GM20000 (cell line): ENCODE results near the gene POU6F2.

Experiments
- DNase-seq: peaks from one replicate; pipeline ENCODE4 v3.0.0; 2012; ENCODE audit warnings: low spot score
- TF ChIP-seq, protein P1 (sequence below): IDR thresholded peaks from 2 replicates; pipeline ENCODE4 v1.5.1; 2012; ENCODE audit warnings: mild to moderate bottlenecking, control low read depth; ENCODE audit errors: extremely low read depth, missing control alignments

POU6F2 gene

DNA sequence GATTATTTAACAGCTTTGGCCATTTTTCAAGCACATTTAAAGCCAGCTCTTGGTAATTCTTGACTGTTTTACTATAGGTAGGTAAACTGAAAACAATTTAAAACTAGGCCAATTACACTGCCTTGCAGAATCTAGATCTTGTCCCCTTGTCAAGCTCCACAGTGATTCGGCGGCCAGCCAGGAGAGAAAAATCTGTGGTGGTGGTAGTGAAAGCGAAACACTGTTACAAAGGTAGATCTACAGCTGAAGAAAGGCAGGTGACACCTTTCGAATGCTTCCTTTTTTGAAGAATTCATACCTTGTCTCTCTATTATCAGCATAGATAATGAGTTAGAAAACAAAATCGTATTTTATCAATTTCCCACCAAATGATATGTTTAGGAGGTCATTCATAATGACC lies 218.3 kb downstream of the POU6F2 start:
- DNase-seq = no peak

DNA sequence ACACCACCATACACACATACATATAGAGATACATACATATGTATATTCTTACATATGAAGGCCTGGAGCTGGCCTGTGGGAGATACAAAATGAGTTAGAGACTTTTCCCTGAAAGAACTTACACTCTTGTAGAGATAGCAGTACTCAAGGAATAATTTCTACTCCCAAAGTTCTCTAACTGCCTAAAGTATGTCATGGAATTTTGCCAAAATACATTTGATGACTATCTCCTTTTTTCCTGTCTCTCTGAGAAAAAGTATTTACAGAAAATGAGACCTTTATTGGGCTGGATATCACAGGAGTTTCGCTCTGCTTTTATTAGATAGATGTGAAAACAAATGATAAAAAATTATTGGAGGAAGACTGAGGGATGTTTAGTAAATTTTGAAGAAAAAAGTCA lies 220.1 kb downstream of the POU6F2 start:
- DNase-seq = no peak
- TF ChIP-seq, protein P1, sequence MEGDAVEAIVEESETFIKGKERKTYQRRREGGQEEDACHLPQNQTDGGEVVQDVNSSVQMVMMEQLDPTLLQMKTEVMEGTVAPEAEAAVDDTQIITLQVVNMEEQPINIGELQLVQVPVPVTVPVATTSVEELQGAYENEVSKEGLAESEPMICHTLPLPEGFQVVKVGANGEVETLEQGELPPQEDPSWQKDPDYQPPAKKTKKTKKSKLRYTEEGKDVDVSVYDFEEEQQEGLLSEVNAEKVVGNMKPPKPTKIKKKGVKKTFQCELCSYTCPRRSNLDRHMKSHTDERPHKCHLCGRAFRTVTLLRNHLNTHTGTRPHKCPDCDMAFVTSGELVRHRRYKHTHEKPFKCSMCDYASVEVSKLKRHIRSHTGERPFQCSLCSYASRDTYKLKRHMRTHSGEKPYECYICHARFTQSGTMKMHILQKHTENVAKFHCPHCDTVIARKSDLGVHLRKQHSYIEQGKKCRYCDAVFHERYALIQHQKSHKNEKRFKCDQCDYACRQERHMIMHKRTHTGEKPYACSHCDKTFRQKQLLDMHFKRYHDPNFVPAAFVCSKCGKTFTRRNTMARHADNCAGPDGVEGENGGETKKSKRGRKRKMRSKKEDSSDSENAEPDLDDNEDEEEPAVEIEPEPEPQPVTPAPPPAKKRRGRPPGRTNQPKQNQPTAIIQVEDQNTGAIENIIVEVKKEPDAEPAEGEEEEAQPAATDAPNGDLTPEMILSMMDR = no peak

More for the DNA sequence above, 218.3 kb downstream of the POU6F2 start:
- TF ChIP-seq, protein P1 = no peak

DNA sequence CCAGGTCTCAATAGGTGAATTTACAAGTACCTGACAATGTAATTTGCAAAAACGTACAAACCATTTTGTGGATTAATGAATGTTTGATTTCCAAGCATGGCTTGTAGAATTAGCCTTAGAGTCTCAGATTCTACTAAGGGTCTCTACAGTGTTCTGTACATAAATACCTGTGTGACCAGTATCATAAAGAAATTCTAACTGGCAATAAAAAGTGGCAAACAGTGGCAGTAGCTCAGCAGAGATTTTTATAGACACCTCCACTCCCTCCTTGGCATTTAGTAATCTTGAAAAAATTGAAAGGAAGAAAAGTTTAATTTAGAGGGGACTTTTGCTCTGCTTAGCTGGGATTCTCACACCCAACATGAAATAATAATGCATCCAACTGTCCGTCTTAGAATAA lies 220.8 kb downstream of the POU6F2 start:
- DNase-seq = no peak
- TF ChIP-seq, protein P1 = no peak

DNA sequence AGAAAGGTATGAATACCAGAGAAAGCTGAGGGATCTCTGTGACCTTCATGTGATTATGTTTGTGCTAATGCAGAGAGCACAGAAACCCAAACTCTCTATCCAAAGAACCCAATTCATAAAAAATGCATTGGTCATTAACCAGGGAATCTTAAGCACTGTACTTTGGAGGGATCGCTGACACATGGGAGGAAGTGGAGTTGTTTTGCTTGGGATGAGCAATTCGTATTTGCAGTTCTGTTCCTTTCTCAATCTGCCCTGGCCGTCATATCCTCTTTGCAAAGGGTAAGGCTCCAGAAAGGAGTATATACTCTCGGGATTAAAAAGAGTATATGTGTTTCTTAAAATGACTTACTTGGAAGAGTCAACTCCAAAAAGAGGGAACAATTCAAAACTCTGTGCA lies 221.3 kb downstream of the POU6F2 start:
- no peak for DNase-seq
- TF ChIP-seq, protein P1 = no peak

DNA sequence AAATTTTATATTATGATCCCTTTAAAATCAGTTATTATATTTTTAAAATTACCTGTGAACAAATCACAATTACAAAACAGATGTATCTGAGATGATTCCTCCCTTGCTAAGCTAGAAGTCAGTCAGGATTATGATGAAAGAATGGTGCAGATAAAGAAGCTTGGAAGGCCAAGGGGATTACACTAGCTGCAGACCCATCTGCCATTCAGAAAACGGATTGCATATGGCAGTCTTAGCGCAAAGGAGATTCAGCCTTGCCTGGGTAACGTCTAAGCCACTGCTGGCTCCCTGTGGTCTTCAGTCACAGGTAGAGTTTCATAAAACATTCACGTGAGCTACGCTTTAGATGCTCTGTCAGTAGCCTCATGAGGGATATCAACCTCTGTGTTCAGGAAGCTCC lies 222.2 kb downstream of the POU6F2 start:
- DNase-seq = no peak

DNA sequence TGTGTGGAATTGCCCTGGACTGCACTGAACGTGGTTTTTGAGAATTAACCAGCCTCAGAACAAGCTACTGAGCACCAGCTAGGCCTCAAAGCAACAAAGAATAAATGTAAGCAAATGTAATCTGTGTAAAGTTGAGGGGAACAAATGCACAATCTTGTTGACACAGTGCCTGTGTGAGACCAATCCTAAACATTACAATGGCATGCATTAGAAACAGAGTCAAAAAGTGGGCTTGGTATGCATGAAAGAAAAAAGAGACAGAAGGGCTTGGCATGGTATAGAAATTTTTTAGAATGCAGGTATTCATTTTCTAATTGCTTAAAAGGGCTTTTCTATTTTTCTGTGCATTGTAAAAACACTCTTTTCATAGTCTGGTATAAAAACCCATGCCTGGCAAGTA lies 224.3 kb downstream of the POU6F2 start:
- DNase-seq = no peak
- TF ChIP-seq, protein P1 = no peak

More for the DNA sequence above, 222.2 kb downstream of the POU6F2 start:
- TF ChIP-seq, protein P1 = no peak

DNA sequence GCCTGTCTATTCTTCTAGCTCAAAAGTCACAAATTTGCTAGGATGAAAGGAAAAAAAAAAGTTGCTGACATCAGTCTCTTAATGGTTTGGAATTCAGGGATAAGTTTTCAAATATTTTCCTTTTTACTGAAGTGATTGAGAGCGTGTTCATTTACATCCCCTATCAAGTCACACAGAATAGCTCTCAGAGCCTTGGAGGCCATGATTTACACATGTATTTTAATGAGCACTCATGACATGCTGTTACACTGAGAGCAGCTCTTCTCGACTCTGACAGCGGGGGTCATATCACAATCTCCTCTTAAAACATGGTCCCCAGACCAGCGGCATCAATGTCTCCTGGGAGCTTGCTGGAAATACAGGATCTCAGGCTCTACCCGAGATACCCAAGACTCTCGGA lies 232.7 kb downstream of the POU6F2 start:
- TF ChIP-seq, protein P1 = no peak
- DNase-seq = no peak
